ENCODE results near the gene PDLIM1. TPM values are rescaled to one million over a fixed set of nuclear protein-coding genes. Genes with fewer than 3 reads are reported as not detected.

The PDLIM1 gene
- total and polyA plus RNA-seq, 3 donors from 2014 or later = 14.9 to 64.3 (median 23.5) TPM

GRCh38 chr10:95331596-95332130 is 40.9 kb upstream of the PDLIM1 start:
- Histone ChIP-seq H3K27me3 (no peaks in the 10 kb centered on the region), H3K9me3 (no peaks in the 10 kb centered on the region), H3K27ac (no peak overlapping the region), H3K36me3 (ENCODE audit: low read depth, missing control alignments) (no peaks in the 10 kb centered on the region), H3K4me3 (no peak overlapping the region), H3K4me1 (no peaks in the 10 kb centered on the region)
- intact Hi-C loops (cut with DNase I; ENCODE audit: low total_unique reads) = no loop called here
- TF ChIP-seq CTCF (IDR thresholded peaks at IDR 0.05) (no peak), POLR2A (IDR thresholded peaks at IDR 0.05) (no peak)
- 87 to 88% methylated on average over 3 of the region's 3 CpGs for WGBS, 2 donors
- DNase-seq = no peak

DNA sequence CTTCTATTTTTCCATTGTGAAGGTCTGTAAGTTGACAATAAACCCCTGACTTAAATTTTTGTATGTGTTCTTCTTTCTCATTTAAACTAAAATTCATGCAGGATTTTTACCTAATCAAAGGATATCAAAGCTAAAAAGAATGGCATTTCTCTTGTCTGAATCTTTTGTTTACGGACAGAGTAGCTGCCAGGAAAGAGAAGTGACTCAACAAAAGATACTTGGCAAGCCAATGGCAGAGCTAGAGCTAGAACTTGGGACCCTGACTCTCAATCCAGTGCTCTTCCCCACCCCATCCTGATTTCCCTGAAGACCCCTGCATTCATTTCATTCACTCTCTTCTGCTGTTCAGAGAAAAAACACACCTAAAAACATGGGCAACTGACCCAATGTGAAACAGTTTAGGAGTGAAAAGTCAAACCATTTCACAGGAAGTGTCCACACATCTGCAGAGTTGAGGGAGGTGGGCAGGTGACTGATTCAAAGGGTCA is 40.2 kb upstream of the PDLIM1 start:
- no peak for TF ChIP-seq POLR2A (IDR thresholded peaks at IDR 0.05)
- TF ChIP-seq CTCF (IDR thresholded peaks at IDR 0.05) = no peak
- Histone ChIP-seq H3K36me3 (ENCODE audit: low read depth, missing control alignments) (no peaks in the 10 kb centered on the region), H3K27me3 (no peaks in the 10 kb centered on the region), H3K4me3 (no peak overlapping the region), H3K27ac (no peak overlapping the region), H3K4me1 (no peaks in the 10 kb centered on the region), H3K9me3 (no peaks in the 10 kb centered on the region)
- no peak for DNase-seq
- intact Hi-C loops (cut with DNase I; ENCODE audit: low total_unique reads) = no loop called here
- WGBS, 2 donors = 96 to 97% methylated on average over 1 of the region's 1 CpG

GRCh38 chr10:95329296-95329695 is 38.5 kb upstream of the PDLIM1 start:
- intact Hi-C loops (cut with DNase I; ENCODE audit: low total_unique reads) = no loop called here
- TF ChIP-seq POLR2A (IDR thresholded peaks at IDR 0.05) (no peak), CTCF (IDR thresholded peaks at IDR 0.05) (no peak)
- Histone ChIP-seq H3K27ac (no peak overlapping the region), H3K4me1 (no peaks in the 10 kb centered on the region), H3K27me3 (no peaks in the 10 kb centered on the region), H3K9me3 (no peaks in the 10 kb centered on the region), H3K36me3 (ENCODE audit: low read depth, missing control alignments) (no peaks in the 10 kb centered on the region), H3K4me3 (no peak overlapping the region)
- DNase-seq = no peak
- 95 to 96% methylated on average over 9 of the region's 9 CpGs for WGBS, 2 donors

DNA sequence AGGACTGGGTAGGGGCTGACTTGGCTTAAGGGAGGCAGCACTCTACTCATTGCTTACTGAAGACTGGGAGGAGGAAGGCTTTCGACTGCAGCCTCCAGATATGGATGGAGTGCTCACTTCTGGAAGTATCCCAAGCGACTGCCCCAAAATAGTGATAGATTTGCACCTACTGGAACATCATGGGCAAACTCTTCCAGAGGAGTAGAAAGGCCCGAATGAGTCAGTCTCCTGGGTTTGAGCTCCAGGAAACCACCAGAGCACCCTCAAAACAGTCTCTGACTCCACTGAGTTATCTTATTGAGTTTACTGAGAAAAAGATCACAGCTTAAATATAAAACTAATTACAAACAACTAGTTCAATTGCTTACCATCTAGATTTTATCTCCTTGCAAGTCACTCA is 37.2 kb upstream of the PDLIM1 start:
- TF ChIP-seq CTCF (IDR thresholded peaks at IDR 0.05) = no peak
- TF ChIP-seq POLR2A (IDR thresholded peaks at IDR 0.05) = no peak
- intact Hi-C loops (cut with DNase I; ENCODE audit: low total_unique reads) = no loop called here
- H3K9me3 ChIP-seq = no peaks in the 10 kb centered on the region
- H3K4me1 ChIP-seq = no peaks in the 10 kb centered on the region
- H3K36me3 ChIP-seq (ENCODE audit: low read depth, missing control alignments) = no peaks in the 10 kb centered on the region
- DNase-seq = no peak
- H3K4me3 ChIP-seq = no peak overlapping the region
- H3K27ac ChIP-seq = no peak overlapping the region
- 85 to 93% methylated on average over 3 of the region's 3 CpGs for WGBS, 2 donors
- no peaks in the 10 kb centered on the region for H3K27me3 ChIP-seq

GRCh38 chr10:95327367-95327766 is 36.6 kb upstream of the PDLIM1 start:
- no peak overlapping the region for H3K27ac ChIP-seq

More at GRCh38 chr10:95327367-95327766, 36.6 kb upstream of the PDLIM1 start:
- no peaks in the 10 kb centered on the region for H3K4me1 ChIP-seq
- DNase-seq = no peak
- intact Hi-C loops (cut with DNase I; ENCODE audit: low total_unique reads) = no loop called here
- H3K4me3 ChIP-seq = no peak overlapping the region
- no peaks in the 10 kb centered on the region for H3K9me3 ChIP-seq
- TF ChIP-seq CTCF (IDR thresholded peaks at IDR 0.05) (no peak), POLR2A (IDR thresholded peaks at IDR 0.05) (no peak)
- 66 to 80% methylated on average over 5 of the region's 5 CpGs for WGBS, 2 donors
- no peaks in the 10 kb centered on the region for H3K36me3 ChIP-seq (ENCODE audit: low read depth, missing control alignments)
- H3K27me3 ChIP-seq = no peaks in the 10 kb centered on the region
